Neural cell (in vitro differentiated cells): ENCODE results near the gene SPATA31E1. TPM values are rescaled to one million over a fixed set of nuclear protein-coding genes. Genes with fewer than 3 reads are reported as not detected.
"Not testable (repeated sequence)": the region's sequence is repeated elsewhere in the genome, so short reads cannot be mapped to it uniquely, and the experiment has no call there.

Experiments
- H2AFZ ChIP-seq: fragments of 200-600, 300-800 bp; sonication (generic), shearing (Covaris generic); 2 replicates; pipeline ENCODE4 v1.6.0; 2014; ENCODE audit warnings: low read depth, mild to moderate bottlenecking, antibody characterized with exemption, low read length, moderate library complexity
- H3F3A ChIP-seq: fragments of 200-600 bp; shearing (Covaris generic); 2 replicates; pipeline ENCODE4 v1.6.1; 2016; ENCODE audit warnings: mild to moderate bottlenecking, moderate library complexity, mixed read lengths, antibody characterized with exemption, low read length; ENCODE audit not compliant: insufficient read depth, poor library complexity, severe bottlenecking
- H3K27ac ChIP-seq: fragments of 200-600, 300-800 bp; sonication (generic), shearing (Covaris generic); 2 replicates; pipeline ENCODE4 v1.5.1; 2014; ENCODE audit warnings: mild to moderate bottlenecking, low read length, moderate library complexity
- H3K27me3 ChIP-seq: fragments of 300-800, 200-600 bp; sonication (generic), shearing (Covaris generic); 2 replicates; pipeline ENCODE4 v1.6.0; 2014; ENCODE audit warnings: mild to moderate bottlenecking, low read depth, low read length, moderate library complexity; ENCODE audit not compliant: insufficient read depth
- H3K36me3 ChIP-seq: fragments of 300-800, 200-600 bp; sonication (generic), shearing (Covaris generic); 2 replicates; pipeline ENCODE4 v1.5.1; 2014; ENCODE audit warnings: mild to moderate bottlenecking, antibody characterized with exemption, low read length, moderate library complexity; ENCODE audit not compliant: insufficient read depth
- H3K4me2 ChIP-seq: fragments of 300-800, 200-600 bp; sonication (generic), shearing (Covaris generic); 2 replicates; pipeline ENCODE4 v1.6.0; 2014; ENCODE audit warnings: mild to moderate bottlenecking, low read length
- H3K4me3 ChIP-seq: fragments of 300-800, 200-600 bp; sonication (generic), shearing (Covaris generic); 2 replicates; pipeline ENCODE4 v1.5.1; 2014; ENCODE audit warnings: mild to moderate bottlenecking, low read length, moderate library complexity
- H3K79me2 ChIP-seq: fragments of 200-600 bp; shearing (Covaris generic); replicated peaks from 2 replicates; pipeline ENCODE4 v1.6.0; 2014; ENCODE audit warnings: mild to moderate bottlenecking, low read length, moderate library complexity; ENCODE audit not compliant: insufficient read depth
- H3K9ac ChIP-seq: fragments of 300-800, 200-600 bp; sonication (generic), shearing (Covaris generic); 2 replicates; pipeline ENCODE4 v1.6.1; 2016; ENCODE audit warnings: mild to moderate bottlenecking, low read length, mixed read lengths
- H3K9me2 ChIP-seq: fragments of 200-600 bp; shearing (Covaris generic); 2 replicates; pipeline ENCODE4 v1.6.1; 2016; ENCODE audit warnings: mild to moderate bottlenecking, low read length, mixed read lengths; ENCODE audit not compliant: insufficient read depth
- H3K9me3 ChIP-seq: fragments of 200-600, 300-800 bp; sonication (generic), shearing (Covaris generic); 2 replicates; pipeline ENCODE4 v1.6.1; 2016; ENCODE audit warnings: mild to moderate bottlenecking, mixed run types, low read length, moderate library complexity, mixed read lengths
- H4K20me1 ChIP-seq: fragments of 200-600 bp; shearing (Covaris generic); 2 replicates; pipeline ENCODE4 v1.6.1; 2016; ENCODE audit warnings: mild to moderate bottlenecking, mixed run types; ENCODE audit not compliant: insufficient read depth
- EP300 ChIP-seq: fragments of 450-650 bp; conservative IDR thresholded peaks from 2 replicates; pipeline ENCODE4 v1.6.1; 2014; ENCODE audit warnings: antibody characterized with exemption, mild to moderate bottlenecking, moderate library complexity; ENCODE audit not compliant: poor library complexity, severe bottlenecking
- EZH2 ChIP-seq: fragments of 200-600, 300-800 bp; shearing (Covaris generic), sonication (generic); IDR thresholded peaks from 2 replicates; pipeline ENCODE4 v1.6.1; 2014; ENCODE audit warnings: antibody characterized with exemption, low read length, borderline replicate concordance, mild to moderate bottlenecking; ENCODE audit not compliant: insufficient read depth, poor library complexity, severe bottlenecking
- MXI1 ChIP-seq: fragments of 450-650 bp; conservative IDR thresholded peaks from 2 replicates; pipeline ENCODE4 v1.6.1; 2014; ENCODE audit warnings: antibody characterized with exemption, mild to moderate bottlenecking; ENCODE audit not compliant: poor library complexity, severe bottlenecking
- POLR2AphosphoS5 ChIP-seq: IDR thresholded peaks from 2 replicates; pipeline ENCODE4 v1.6.1; 2012
- RAD21 ChIP-seq: fragments of 450-650 bp; conservative IDR thresholded peaks from 2 replicates; pipeline ENCODE4 v1.6.1; 2014; ENCODE audit warnings: antibody characterized with exemption, mild to moderate bottlenecking, moderate library complexity
- SMC3 ChIP-seq: fragments of 450-650 bp; conservative IDR thresholded peaks from 2 replicates; pipeline ENCODE4 v1.6.1; 2014; ENCODE audit warnings: antibody characterized with exemption, mild to moderate bottlenecking, moderate library complexity; ENCODE audit not compliant: poor library complexity
- TAF1 ChIP-seq: IDR thresholded peaks from 2 replicates; pipeline ENCODE4 v1.6.1; 2012; ENCODE audit warnings: low read depth
- polyA plus RNA-seq: library from polyadenylated mRNA; depleted of rRNA; stranded (reverse); fragments of >200 nt; gene quantifications from 2 replicates; pipeline ENCODE4 v1.2.3, GENCODE V29; 2014
- TF ChIP-seq, protein P1 (sequence below): IDR thresholded peaks from 2 replicates; pipeline ENCODE4 v1.6.1; 2012; ENCODE audit warnings: borderline replicate concordance
- TF ChIP-seq, protein P2 (sequence below): fragments of 450-650 bp; IDR thresholded peaks from 2 replicates; pipeline ENCODE4 v1.5.1; 2014; ENCODE audit warnings: antibody characterized with exemption, mild to moderate bottlenecking, moderate library complexity; ENCODE audit not compliant: poor library complexity, severe bottlenecking

SPATA31E1 gene
- polyA plus RNA-seq, 1 donor from 2014 or later = not detected

GRCh38 chr9:87849144-87849758, 33.4 kb upstream of the SPATA31E1 start:
- H3K36me3 ChIP-seq = no peaks in the 10 kb centered on the region
- no peaks in the 10 kb centered on the region for H3K27me3 ChIP-seq
- H3K4me2 ChIP-seq = no peak overlapping the region
- no peak overlapping the region for H3K9ac ChIP-seq
- no peaks in the 10 kb centered on the region for H3K79me2 ChIP-seq
- H3K9me3 ChIP-seq = no peaks in the 10 kb centered on the region
- TF ChIP-seq, protein P1, sequence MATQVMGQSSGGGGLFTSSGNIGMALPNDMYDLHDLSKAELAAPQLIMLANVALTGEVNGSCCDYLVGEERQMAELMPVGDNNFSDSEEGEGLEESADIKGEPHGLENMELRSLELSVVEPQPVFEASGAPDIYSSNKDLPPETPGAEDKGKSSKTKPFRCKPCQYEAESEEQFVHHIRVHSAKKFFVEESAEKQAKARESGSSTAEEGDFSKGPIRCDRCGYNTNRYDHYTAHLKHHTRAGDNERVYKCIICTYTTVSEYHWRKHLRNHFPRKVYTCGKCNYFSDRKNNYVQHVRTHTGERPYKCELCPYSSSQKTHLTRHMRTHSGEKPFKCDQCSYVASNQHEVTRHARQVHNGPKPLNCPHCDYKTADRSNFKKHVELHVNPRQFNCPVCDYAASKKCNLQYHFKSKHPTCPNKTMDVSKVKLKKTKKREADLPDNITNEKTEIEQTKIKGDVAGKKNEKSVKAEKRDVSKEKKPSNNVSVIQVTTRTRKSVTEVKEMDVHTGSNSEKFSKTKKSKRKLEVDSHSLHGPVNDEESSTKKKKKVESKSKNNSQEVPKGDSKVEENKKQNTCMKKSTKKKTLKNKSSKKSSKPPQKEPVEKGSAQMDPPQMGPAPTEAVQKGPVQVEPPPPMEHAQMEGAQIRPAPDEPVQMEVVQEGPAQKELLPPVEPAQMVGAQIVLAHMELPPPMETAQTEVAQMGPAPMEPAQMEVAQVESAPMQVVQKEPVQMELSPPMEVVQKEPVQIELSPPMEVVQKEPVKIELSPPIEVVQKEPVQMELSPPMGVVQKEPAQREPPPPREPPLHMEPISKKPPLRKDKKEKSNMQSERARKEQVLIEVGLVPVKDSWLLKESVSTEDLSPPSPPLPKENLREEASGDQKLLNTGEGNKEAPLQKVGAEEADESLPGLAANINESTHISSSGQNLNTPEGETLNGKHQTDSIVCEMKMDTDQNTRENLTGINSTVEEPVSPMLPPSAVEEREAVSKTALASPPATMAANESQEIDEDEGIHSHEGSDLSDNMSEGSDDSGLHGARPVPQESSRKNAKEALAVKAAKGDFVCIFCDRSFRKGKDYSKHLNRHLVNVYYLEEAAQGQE = no peak
- TF ChIP-seq EP300 (no peak), POLR2AphosphoS5 (no peak), TAF1 (no peak), RAD21 (no peak), SMC3 (no peak), EZH2 (no peak), MXI1 (no peak)
- TF ChIP-seq, protein P2, sequence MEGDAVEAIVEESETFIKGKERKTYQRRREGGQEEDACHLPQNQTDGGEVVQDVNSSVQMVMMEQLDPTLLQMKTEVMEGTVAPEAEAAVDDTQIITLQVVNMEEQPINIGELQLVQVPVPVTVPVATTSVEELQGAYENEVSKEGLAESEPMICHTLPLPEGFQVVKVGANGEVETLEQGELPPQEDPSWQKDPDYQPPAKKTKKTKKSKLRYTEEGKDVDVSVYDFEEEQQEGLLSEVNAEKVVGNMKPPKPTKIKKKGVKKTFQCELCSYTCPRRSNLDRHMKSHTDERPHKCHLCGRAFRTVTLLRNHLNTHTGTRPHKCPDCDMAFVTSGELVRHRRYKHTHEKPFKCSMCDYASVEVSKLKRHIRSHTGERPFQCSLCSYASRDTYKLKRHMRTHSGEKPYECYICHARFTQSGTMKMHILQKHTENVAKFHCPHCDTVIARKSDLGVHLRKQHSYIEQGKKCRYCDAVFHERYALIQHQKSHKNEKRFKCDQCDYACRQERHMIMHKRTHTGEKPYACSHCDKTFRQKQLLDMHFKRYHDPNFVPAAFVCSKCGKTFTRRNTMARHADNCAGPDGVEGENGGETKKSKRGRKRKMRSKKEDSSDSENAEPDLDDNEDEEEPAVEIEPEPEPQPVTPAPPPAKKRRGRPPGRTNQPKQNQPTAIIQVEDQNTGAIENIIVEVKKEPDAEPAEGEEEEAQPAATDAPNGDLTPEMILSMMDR = no peak
- H3F3A ChIP-seq = no peaks in the 10 kb centered on the region
- H3K27ac ChIP-seq = no peak overlapping the region
- H4K20me1 ChIP-seq = no peaks in the 10 kb centered on the region
- no peak overlapping the region for H2AFZ ChIP-seq
- H3K9me2 ChIP-seq = no peaks in the 10 kb centered on the region
- no peak overlapping the region for H3K4me3 ChIP-seq

DNA sequence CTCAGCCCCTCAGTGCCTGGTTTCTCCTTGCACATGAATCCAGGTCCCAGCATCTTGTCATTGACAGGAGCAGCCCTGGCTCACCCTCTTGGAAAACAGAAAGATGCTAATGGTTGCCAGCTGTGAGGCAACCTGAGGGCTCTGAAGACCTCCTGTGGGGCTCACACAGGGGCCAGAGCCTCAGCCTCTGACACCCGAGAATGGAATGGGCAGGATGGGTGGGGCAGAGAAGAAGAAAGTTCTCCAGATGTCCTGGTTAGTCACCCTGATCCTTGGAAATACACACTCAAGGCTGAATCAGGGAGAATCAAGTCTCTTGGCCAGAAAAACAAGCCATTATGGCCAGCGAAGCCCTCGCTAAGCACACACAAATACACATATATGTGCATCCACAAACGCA, 32.3 kb upstream of the SPATA31E1 start:
- Histone ChIP-seq H3K36me3 (no peaks in the 10 kb centered on the region), H3K9ac (no peak overlapping the region), H2AFZ (no peak overlapping the region), H3K27me3 (no peaks in the 10 kb centered on the region), H3F3A (no peaks in the 10 kb centered on the region), H3K79me2 (no peaks in the 10 kb centered on the region), H3K4me2 (no peak overlapping the region), H3K9me2 (no peaks in the 10 kb centered on the region), H3K27ac (no peak overlapping the region), H3K4me3 (no peak overlapping the region), H3K9me3 (no peaks in the 10 kb centered on the region), H4K20me1 (no peaks in the 10 kb centered on the region)
- TF ChIP-seq EP300 = no peak
- TF ChIP-seq SMC3 = no peak
- TF ChIP-seq RAD21 = no peak
- TF ChIP-seq TAF1 = no peak
- no peak for TF ChIP-seq POLR2AphosphoS5
- no peak for TF ChIP-seq EZH2
- TF ChIP-seq, protein P1 = no peak
- TF ChIP-seq MXI1 = no peak
- TF ChIP-seq, protein P2 = no peak

GRCh38 chr9:87851186-87851585, 31.5 kb upstream of the SPATA31E1 start:
- not testable (repeated sequence) for H3K4me2 ChIP-seq, H3K4me3 ChIP-seq, H3K9me2 ChIP-seq, H3K9ac ChIP-seq, H3K9me3 ChIP-seq, H3K79me2 ChIP-seq, H3K36me3 ChIP-seq, H3K27ac ChIP-seq, H3K27me3 ChIP-seq, H4K20me1 ChIP-seq, H3F3A ChIP-seq, H2AFZ ChIP-seq
